CD1c-positive myeloid dendritic cell (primary cell): ENCODE results near the gene DHX35.

ENCODE experiments used
- DNase-seq: peaks from one replicate; pipeline ENCODE4 v3.0.0-alpha.2; 2016; ENCODE audit errors: extremely low spot score

The DHX35 gene

GRCh38 chr20:39021748-39022147, 59.6 kb downstream of the DHX35 start:
- no peak for DNase-seq

- DNase-seq = no peak
Observed at GRCh38 chr20:39025883-39026282, 63.7 kb downstream of the DHX35 start.

- no peak for DNase-seq
Observed at GRCh38 chr20:39029364-39029763, 67.2 kb downstream of the DHX35 start.

DNA sequence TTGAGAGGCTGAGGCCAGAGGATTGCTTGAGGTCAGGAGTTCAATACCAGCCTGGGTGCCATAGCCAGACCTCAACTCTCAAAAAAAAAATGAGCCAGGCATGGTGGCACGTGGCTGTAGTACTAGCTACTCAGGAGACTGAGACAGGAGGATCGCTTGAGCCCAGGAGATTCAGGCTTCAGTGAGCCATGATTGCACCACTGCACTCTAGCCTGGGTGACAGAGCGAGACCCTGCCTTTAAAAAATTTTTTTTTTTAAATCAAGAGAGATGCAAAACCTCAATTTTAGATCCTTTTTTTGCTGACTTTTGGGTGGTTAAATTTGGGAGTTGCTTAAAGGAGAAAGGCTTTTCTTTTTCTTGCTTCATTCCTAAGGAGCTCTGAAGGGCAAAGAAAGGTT, 70.9 kb downstream of the DHX35 start:
- DNase-seq = no peak

- DNase-seq = no peak
Observed at GRCh38 chr20:39036011-39036410, 73.9 kb downstream of the DHX35 start.

GRCh38 chr20:39036851-39037250, 74.7 kb downstream of the DHX35 start:
- no peak for DNase-seq

GRCh38 chr20:39038047-39038446, 75.9 kb downstream of the DHX35 start:
- DNase-seq = no peak

DNA sequence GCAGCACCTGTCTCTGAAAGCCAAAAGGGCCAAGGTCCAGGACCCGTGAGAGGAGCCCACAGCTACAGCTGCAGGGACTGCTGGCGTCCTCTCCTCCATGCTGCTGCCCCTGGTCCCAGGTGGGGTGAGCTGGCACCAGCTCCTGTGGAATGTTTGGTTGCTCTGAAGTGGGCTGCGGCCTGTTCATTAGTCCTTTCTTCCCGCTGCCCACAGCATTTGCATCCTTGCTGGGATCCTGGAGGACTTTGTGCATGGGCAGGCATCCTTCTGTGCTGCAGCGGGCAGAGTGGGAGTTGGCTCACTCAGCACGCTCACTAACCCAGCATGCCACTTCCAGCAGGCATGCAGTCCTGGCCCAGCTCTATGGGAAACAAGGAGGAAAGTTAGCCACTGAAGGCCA, 76.4 kb downstream of the DHX35 start:
- no peak for DNase-seq

GRCh38 chr20:39039261-39039660, 77.1 kb downstream of the DHX35 start:
- no peak for DNase-seq

DNA sequence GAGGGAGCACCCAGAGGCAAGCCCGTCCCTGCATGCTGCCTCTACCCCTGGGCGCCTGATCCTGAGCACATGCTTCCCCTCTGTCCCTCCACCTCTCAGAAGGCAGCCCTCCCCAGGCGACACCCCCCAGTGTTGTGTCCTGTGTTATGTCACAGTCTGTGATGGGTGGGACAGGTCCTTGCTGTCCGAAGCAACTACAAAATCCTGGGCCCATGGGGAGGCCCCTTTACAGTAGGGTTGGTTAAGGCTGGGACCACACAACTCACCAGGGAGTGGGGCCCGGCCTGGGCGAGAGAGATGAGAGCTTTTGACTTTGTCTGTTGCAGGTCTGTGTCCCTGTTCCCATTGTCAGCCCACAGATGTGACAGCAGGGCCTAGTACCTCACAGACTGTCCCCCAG, 78.0 kb downstream of the DHX35 start:
- DNase-seq = no peak

DNA sequence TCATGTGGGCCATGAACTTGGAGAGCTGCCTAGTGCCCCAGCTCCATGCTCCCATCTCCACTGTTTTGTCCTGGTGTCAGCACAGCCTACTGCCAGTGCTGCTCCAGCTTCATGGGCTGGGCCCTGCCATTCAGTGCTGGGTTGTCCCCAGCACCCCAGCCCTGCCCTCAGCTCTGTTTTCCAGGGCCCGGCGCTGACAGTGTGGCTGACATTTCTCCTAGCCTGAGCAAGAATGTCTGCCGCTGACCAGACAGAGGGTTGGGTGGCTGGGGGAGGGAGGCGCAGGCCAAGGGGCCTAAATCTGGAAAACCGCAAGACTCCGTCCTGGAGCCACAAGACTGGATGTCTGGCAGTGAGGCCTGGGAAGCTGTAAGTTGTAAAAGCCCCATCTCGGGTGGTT, 78.9 kb downstream of the DHX35 start:
- no peak for DNase-seq

GRCh38 chr20:39042279-39043150, 80.4 kb downstream of the DHX35 start:
- no peak for DNase-seq

GRCh38 chr20:39044501-39044900, 82.4 kb downstream of the DHX35 start:
- no peak for DNase-seq

DNA sequence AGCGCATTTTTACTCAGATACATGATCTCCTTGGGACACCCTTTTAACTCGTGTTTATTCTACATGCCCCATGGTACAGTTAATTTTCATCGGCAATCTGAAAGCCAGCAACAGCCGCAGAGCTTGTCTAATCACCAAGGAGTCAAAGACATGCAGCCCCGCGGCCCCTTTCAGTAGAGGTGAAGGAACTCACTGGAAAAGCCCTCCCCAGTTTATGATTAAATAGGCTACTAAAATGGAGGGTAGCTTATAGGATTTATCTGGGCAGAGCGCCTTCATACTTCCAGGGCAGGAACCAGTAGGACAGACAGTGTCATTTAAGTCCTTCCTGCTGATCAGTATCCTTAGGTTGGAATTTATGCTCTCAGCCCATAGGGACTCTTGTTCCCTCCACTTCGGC, 83.5 kb downstream of the DHX35 start:
- no peak for DNase-seq

GRCh38 chr20:39047417-39047985, 85.4 kb downstream of the DHX35 start:
- DNase-seq = no peak

DNA sequence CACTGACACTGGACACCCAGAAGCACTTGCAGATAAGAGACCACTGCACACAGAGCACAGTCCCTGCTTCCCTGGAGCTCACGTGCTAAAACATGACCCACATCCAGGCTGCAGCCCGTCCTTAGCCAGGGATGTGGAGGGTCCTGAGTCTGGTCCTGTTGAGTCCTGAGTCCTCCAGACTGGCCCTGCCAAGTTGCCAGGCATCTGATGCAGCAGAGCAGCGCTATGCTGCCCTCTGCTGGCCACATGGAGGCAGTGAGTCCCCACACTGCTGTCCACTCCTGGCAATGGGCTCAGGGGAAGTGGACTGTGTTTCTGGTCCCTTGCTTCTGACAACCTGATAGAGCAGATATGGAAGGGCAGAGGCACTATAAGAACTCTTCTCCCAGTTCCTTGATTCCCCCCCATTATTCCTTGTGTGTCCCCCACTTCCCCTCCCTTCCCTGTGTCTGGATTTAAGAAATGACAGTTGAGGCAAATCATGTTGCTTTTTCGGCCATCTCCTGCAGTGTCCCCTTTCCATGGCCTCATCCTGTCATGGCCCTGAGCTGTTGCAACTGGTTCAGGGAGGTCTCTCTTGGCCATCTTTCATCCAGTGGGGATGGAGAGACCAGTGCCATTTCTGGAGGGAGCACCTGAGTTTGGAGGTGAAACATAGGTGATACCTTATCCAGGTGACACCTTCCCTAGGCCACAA, 86.0 kb downstream of the DHX35 start:
- DNase-seq = peak; percentile 83

DNA sequence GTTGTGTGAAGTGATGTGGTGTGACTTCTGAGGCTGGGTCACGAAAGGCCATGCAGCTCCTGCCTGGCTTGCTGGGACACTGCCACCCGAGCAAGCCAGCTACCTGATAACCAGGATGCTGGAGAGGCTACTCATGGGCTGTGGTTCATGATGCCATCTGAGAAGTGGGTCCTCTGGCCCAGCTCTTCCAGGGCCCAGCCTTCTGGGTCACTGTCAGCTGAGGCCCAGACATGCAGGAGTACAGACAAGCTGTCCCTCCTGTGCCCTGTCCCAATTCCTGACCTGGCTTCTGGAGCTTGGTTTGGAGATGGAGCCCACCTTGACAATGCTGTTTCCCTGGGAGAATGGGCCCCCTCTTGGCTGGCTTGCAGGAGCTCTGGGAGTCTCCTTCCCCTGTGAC, 87.0 kb downstream of the DHX35 start:
- no peak for DNase-seq

DNA sequence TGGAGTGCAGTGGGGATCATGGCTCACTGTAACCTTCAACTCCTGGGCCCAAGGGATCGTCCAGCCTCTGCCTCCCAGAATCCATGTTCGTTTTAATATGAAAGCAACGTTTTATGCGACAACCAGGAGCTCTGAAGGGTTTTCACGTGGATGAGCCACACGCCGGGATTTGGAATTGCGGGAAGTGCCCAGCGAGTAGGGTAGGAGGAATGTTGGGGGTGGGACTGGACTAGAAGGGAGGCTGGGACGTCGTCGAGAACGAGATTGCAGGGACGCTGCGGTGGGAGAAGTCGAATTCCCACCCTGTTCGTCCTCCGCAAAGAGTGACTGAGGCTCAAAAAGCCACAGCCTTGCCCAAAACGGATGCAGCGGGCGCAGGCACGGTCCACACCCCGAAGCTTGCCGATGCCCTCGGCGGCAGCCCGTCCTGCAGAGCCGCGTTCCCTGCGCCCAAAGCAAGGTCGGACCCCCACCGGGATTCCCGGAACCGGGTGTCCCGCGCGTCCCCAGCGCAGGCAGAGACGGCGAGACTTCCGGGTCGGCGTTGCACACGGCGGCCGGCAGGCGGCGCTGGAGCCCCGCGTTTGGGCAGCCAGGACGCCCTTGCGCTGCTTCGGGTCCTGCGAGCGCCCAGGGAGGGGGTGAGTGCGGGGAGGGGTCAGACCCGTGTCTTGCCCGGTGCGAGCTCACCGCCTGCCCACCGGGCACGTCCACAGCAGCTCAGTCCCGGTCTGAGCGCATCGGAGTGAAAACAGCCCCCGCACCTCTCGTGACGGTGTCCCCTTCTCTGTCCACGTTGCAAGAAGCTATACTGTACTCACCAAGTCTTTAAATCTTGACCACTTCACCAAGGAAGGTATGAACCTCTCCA, 87.8 kb downstream of the DHX35 start:
- DNase-seq = peak; percentile 86

- no peak for DNase-seq
Observed at GRCh38 chr20:39050555-39050902, 88.4 kb downstream of the DHX35 start.

DNA sequence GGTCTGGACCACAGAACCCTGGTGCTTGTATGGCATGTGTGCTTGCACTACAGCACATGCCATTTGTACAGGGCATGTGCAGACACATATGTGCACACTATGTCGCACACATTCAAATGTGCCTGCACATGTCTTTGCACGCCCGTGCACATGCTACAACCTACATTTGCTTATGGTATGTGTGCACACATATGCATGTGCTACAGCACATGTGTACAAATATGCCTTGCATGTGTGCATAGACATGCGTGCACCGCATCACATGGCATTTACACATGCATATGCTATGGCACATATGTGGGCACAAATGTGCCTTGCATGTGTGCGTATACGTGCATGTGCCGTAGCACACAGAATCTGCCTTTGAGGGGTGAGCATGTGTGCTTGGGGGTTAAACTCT, 90.5 kb downstream of the DHX35 start:
- no peak for DNase-seq

GRCh38 chr20:39057143-39057542, 95.0 kb downstream of the DHX35 start:
- no peak for DNase-seq

GRCh38 chr20:39057911-39058310, 95.8 kb downstream of the DHX35 start:
- DNase-seq = no peak
